HepG2 (cell line): ENCODE data around the gene AANAT. TPM values are rescaled to one million over a fixed set of nuclear protein-coding genes. Genes with fewer than 3 reads are reported as not detected.
A peak's percentile ranks its signal among the peaks of the same experiment; 100 is the strongest.

Source experiments
- ATAC-seq: fragments of 200-7000 bp; cut with Tn5 transposase; 3 replicates; pipeline ENCODE4 v1.9.1; 2020; ENCODE audit warnings: mild to moderate bottlenecking, moderate library complexity
- BruUV-seq: library from RNA; stranded (reverse); fragments of 400-500 nt; replicated peaks from 2 replicates; lab custom pipeline; 2021; lab: Mats Ljungman, UMichigan
- CTCF ChIA-PET: fragments of 300-600 bp; formaldehyde crosslinking; extraction: SDS; loops from one replicate; lab custom pipeline; 2021; ENCODE audit warnings: low total read pairs, inconsistent platforms, low intra/inter-chr PET ratio; lab: Yijun Ruan, JAX
- POLR2A ChIA-PET: fragments of 350-600 bp; sonication (Branson Sonifier 250); formaldehyde crosslinking; loops from one replicate; lab custom pipeline; 2020; ENCODE audit warnings: antibody characterized with exemption, inconsistent platforms; lab: Yijun Ruan, JAX
- DNase-seq: peaks from one replicate; pipeline ENCODE4 v3.0.0-alpha.2; 2015; ENCODE audit warnings: low spot score
- FAIRE-seq: peaks from 3 replicates; lab custom pipeline; 2011; peaks lifted over from hg19 to GRCh38; lab: Jason Lieb, UNC
- H2AFZ ChIP-seq: one replicate; pipeline ENCODE4 v1.6.1; 2011; ENCODE audit warnings: low read length, inconsistent platforms
- H3K27ac ChIP-seq: fragments of 300-600 bp; 3 replicates; pipeline ENCODE4 v1.8.0; 2011; ENCODE audit warnings: mixed run types, mild to moderate bottlenecking, mixed read lengths, low read length, inconsistent platforms; ENCODE audit not compliant: insufficient read depth; ENCODE audit errors: extremely low read length
- H3K27me3 ChIP-seq, 2 experiments: fragments of 200-600 bp in 1 of 2; 2 replicates in 1 of 2; 3 replicates in 1 of 2; pipeline versions ENCODE4 v1.6.0 to v1.8.0; 2011; ENCODE audit warnings: low read length in 2 of 2, mild to moderate bottlenecking in 2 of 2, moderate library complexity in 2 of 2, inconsistent platforms in 1 of 2; ENCODE audit not compliant: insufficient read depth in 2 of 2, control insufficient read depth in 1 of 2
- H3K36me3 ChIP-seq, 2 experiments: fragments of 200-600 bp in 1 of 2; replicated peaks in 1 of 2; 2 replicates in 1 of 2; 3 replicates in 1 of 2; pipeline versions ENCODE4 v1.5.1 to v1.8.0; 2011; ENCODE audit warnings: low read length in 2 of 2, inconsistent platforms in 1 of 2; ENCODE audit not compliant: insufficient read depth in 2 of 2, control insufficient read depth in 1 of 2
- H3K4me1 ChIP-seq: 2 replicates; pipeline ENCODE4 v1.5.1; 2012; ENCODE audit warnings: low read length, inconsistent platforms; ENCODE audit not compliant: insufficient read depth
- H3K4me2 ChIP-seq: 2 replicates; pipeline ENCODE4 v1.6.0; 2011; ENCODE audit warnings: low read depth, low read length, inconsistent platforms
- H3K4me3 ChIP-seq, 3 experiments: fragments of 200-600 bp in 1 of 3; sonication (generic), shearing (Covaris generic) in 1 of 3; replicated peaks in 1 of 3; 2 replicates each; pipeline ENCODE4 v1.5.1; 2011 to 2016; ENCODE audit warnings: low read length in 3 of 3, inconsistent platforms in 2 of 3, low read depth in 2 of 3, mild to moderate bottlenecking in 2 of 3, control low read depth in 1 of 3, mixed read lengths in 1 of 3; ENCODE audit not compliant: insufficient read depth in 1 of 3
- H3K79me2 ChIP-seq: one replicate; pipeline ENCODE4 v1.6.1; 2011; ENCODE audit warnings: low read length, inconsistent platforms; ENCODE audit not compliant: insufficient read depth
- H3K9ac ChIP-seq: 2 replicates; pipeline ENCODE4 v1.6.0; 2011; ENCODE audit warnings: mild to moderate bottlenecking, low read depth, low read length, inconsistent platforms; ENCODE audit not compliant: insufficient read depth
- H3K9me3 ChIP-seq: 2 replicates; pipeline ENCODE4 v1.5.1; 2012; ENCODE audit warnings: mild to moderate bottlenecking, low read length
- H4K20me1 ChIP-seq: 2 replicates; pipeline ENCODE4 v1.6.0; 2011; ENCODE audit warnings: inconsistent platforms, mild to moderate bottlenecking, low read length, moderate library complexity; ENCODE audit not compliant: insufficient read depth
- CCAR2 ChIP-seq: fragments of 200-400 bp; formaldehyde crosslinking; optimal IDR thresholded peaks from 2 replicates; pipeline ENCODE3; 2018; ENCODE audit warnings: low read depth, mild to moderate bottlenecking, low read length, moderate library complexity
- FOXO1 ChIP-seq: sonication (generic); formaldehyde crosslinking; IDR thresholded peaks from 2 replicates; pipeline ENCODE4 v1.4.0; 2020; ENCODE audit warnings: missing genetic modification reagents
- GATAD2A ChIP-seq: IDR thresholded peaks from 2 replicates; pipeline ENCODE4 v1.6.1; 2016
- KDM2A ChIP-seq: sonication (generic); formaldehyde crosslinking; IDR thresholded peaks from 2 replicates; pipeline ENCODE4 v1.4.0; 2020; ENCODE audit warnings: low read depth, missing genetic modification reagents, borderline replicate concordance
- KLF11 ChIP-seq: IDR thresholded peaks from 2 replicates; pipeline ENCODE4 v1.6.1; 2016; ENCODE audit warnings: missing compliant biosample characterization
- MXI1 ChIP-seq: IDR thresholded peaks from 3 replicates; pipeline ENCODE4 v1.6.1; 2012; ENCODE audit warnings: low read depth, low read length, inconsistent platforms, borderline replicate concordance
- NAIF1 ChIP-seq: sonication (generic); formaldehyde crosslinking; IDR thresholded peaks from 2 replicates; pipeline ENCODE4 v1.5.0; 2020; ENCODE audit warnings: mild to moderate bottlenecking, missing genetic modification reagents, borderline replicate concordance
- ZFP82 ChIP-seq: sonication (generic); formaldehyde crosslinking; IDR thresholded peaks from 2 replicates; pipeline ENCODE4 v1.5.1; 2020; ENCODE audit warnings: mild to moderate bottlenecking, missing genetic modification reagents, borderline replicate concordance
- ZNF225 ChIP-seq: sonication (generic); formaldehyde crosslinking; IDR thresholded peaks from 2 replicates; pipeline ENCODE4 v1.4.0; 2020; ENCODE audit warnings: mild to moderate bottlenecking, missing genetic modification reagents
- ZNF354B ChIP-seq: sonication (generic); formaldehyde crosslinking; IDR thresholded peaks from 2 replicates; pipeline ENCODE4 v1.8.0; 2022; ENCODE audit warnings: mild to moderate bottlenecking, missing genetic modification reagents
- ZNF546 ChIP-seq: sonication (generic); formaldehyde crosslinking; conservative IDR thresholded peaks from 2 replicates; pipeline ENCODE4 v1.8.1; 2023; ENCODE audit warnings: mild to moderate bottlenecking, missing genetic modification reagents
- ZNF768 ChIP-seq: sonication (generic); formaldehyde crosslinking; IDR thresholded peaks from 2 replicates; pipeline ENCODE4 v1.4.0; 2020; ENCODE audit warnings: missing genetic modification reagents
- WGBS: methylation state at CpG from one replicate; pipeline ENCODE4 v1.1.6; 2017; ENCODE audit warnings: low lambda C conversion rate; 5-methylcytosine and 5-hydroxymethylcytosine counted together
- in situ Hi-C: cut with HindIII; loops from 2 replicates; pipeline ENCODE4 v1.10.0; 2017; ENCODE audit warnings: low pct_unique_long_range_greater_than_20kb; ENCODE audit not compliant: extremely low pct_ligation_motif_present
- intact Hi-C: fragments of 100-400 bp; cut with micrococcal nuclease; formaldehyde crosslinking; loops from one replicate; pipeline ENCODE4 v1.10.0; 2022; ENCODE audit not compliant: unreplicated experiment
- polyA plus RNA-seq, 8 experiments: library from polyadenylated mRNA; depleted of rRNA in 3 of 8; stranded (reverse) in 7 of 8; unstranded in 1 of 8; fragments of >200 nt; fragmentation: Illumina TruSeq in 4 of 8; extraction: Trizol in 4 of 8; gene quantifications; 2 replicates each; pipeline versions ENCODE4 v1.2.1 to v1.2.3, GENCODE V29; 2011 to 2016; ENCODE audit warnings: low read depth in 4 of 8, missing spikeins in 1 of 8, mixed read lengths in 1 of 8; ENCODE audit not compliant: insufficient read depth in 1 of 8
- total RNA-seq, 5 experiments: library from RNA; depleted of rRNA; stranded (reverse); fragments of >200 nt; fragmentation: Illumina TruSeq; extraction: Trizol; gene quantifications; 2 replicates each; pipeline ENCODE4 v1.2.3, GENCODE V29; 2016; ENCODE audit warnings: low read depth in 1 of 5
- TF ChIP-seq, protein P1 (sequence below): sonication (generic); formaldehyde crosslinking; conservative IDR thresholded peaks from 2 replicates; pipeline ENCODE4 v1.8.0; 2022; ENCODE audit warnings: mild to moderate bottlenecking, moderate library complexity, missing genetic modification reagents
- TF ChIP-seq, protein P2 (sequence below): IDR thresholded peaks from 2 replicates; pipeline ENCODE4 v1.6.1; 2016; ENCODE audit warnings: control low read depth
- TF ChIP-seq, protein P3 (sequence below): sonication (generic); formaldehyde crosslinking; IDR thresholded peaks from 2 replicates; pipeline ENCODE4 v1.5.0; 2020; ENCODE audit warnings: mild to moderate bottlenecking, missing genetic modification reagents, borderline replicate concordance

The AANAT gene
- total and polyA plus RNA-seq, 2 of the 13 experiments (the other 11 are each of a cell fraction or from before 2014, with no cell fraction given) = 0.07 TPM; not detected in 1

GRCh38 chr17:76458580-76459490 is 8.6 kb upstream of the AANAT start:
- no peak overlapping the region for H2AFZ ChIP-seq
- peaks cover 10 to 28% of the 10 kb centered on the region in 2 experiments; a peak in 4 of 5 replicates for H3K27me3 ChIP-seq
- in situ Hi-C loops = no loop called here
- ATAC-seq (peak; percentile 92), FAIRE-seq (peak; percentile 75), DNase-seq (peak; percentile 71)
- intact Hi-C loops = loop anchor here (1.0 kb wide), 1 partner anchor 51 kb away; no protein-coding TSS in a partner anchor
- H3K27ac ChIP-seq = no peak overlapping the region
- H3K4me3 ChIP-seq = no peak overlapping the region
- H3K4me1 ChIP-seq = peaks cover 45% of the 10 kb centered on the region
- no peak overlapping the region for H3K4me2 ChIP-seq
- H3K79me2 ChIP-seq = no peaks in the 10 kb centered on the region
- BruUV-seq = no TSS peak
- WGBS = 10% methylated on average over 7 of the region's 9 CpGs
- CTCF ChIA-PET = interaction anchor here (1.2 to 2.4 kb wide), 3 partner anchors 26 to 50 kb away, joined by 4 to 26 read pairs (median 10); no protein-coding TSS in a partner anchor
- no peaks in the 10 kb centered on the region for H3K9me3 ChIP-seq
- H3K36me3 ChIP-seq = no peaks in the 10 kb centered on the region
- POLR2A ChIA-PET = interaction anchor here (0.7 to 1.7 kb wide), 12 partner anchors 40 to 187 kb away, joined by 3 to 13 read pairs (median 3); partner anchors contain the start of genes PRCD and RHBDF2
- no peak overlapping the region for H3K9ac ChIP-seq
- H4K20me1 ChIP-seq = no peaks in the 10 kb centered on the region
- TF ChIP-seq ZNF354B (CRISPR knock-in tag) = no peak
- TF ChIP-seq CCAR2 = no peak
- 0 out of 2 replicates have a peak, but pooled peaks have one; percentile 17 for TF ChIP-seq ZNF546
- 0 out of 2 replicates have a peak, but pooled peaks have one; percentile 25 for TF ChIP-seq NAIF1 (CRISPR knock-in tag)
- TF ChIP-seq GATAD2A = 0 out of 2 replicates have a peak, but pooled peaks have one; percentile 32
- TF ChIP-seq KDM2A (CRISPR knock-in tag) = peak; percentile 55; the same call in 1 of the 2 replicates
- TF ChIP-seq MXI1 = no peak
- peak; percentile 68; the same call in 1 of the 2 replicates for TF ChIP-seq ZNF768 (CRISPR knock-in tag)
- TF ChIP-seq, protein P1, sequence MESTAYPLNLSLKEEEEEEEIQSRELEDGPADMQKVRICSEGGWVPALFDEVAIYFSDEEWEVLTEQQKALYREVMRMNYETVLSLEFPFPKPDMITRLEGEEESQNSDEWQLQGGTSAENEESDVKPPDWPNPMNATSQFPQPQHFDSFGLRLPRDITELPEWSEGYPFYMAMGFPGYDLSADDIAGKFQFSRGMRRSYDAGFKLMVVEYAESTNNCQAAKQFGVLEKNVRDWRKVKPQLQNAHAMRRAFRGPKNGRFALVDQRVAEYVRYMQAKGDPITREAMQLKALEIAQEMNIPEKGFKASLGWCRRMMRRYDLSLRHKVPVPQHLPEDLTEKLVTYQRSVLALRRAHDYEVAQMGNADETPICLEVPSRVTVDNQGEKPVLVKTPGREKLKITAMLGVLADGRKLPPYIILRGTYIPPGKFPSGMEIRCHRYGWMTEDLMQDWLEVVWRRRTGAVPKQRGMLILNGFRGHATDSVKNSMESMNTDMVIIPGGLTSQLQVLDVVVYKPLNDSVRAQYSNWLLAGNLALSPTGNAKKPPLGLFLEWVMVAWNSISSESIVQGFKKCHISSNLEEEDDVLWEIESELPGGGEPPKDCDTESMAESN (CRISPR knock-in tag) = 0 out of 2 replicates have a peak, but pooled peaks have one; percentile 57
- TF ChIP-seq KLF11 (CRISPR knock-in tag) = 0 out of 2 replicates have a peak, but pooled peaks have one; percentile 61
- TF ChIP-seq, protein P2, sequence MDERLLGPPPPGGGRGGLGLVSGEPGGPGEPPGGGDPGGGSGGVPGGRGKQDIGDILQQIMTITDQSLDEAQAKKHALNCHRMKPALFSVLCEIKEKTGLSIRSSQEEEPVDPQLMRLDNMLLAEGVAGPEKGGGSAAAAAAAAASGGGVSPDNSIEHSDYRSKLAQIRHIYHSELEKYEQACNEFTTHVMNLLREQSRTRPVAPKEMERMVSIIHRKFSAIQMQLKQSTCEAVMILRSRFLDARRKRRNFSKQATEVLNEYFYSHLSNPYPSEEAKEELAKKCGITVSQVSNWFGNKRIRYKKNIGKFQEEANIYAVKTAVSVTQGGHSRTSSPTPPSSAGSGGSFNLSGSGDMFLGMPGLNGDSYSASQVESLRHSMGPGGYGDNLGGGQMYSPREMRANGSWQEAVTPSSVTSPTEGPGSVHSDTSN (CRISPR knock-in tag) = 0 out of 2 replicates have a peak, but pooled peaks have one; percentile 9
- TF ChIP-seq, protein P3, sequence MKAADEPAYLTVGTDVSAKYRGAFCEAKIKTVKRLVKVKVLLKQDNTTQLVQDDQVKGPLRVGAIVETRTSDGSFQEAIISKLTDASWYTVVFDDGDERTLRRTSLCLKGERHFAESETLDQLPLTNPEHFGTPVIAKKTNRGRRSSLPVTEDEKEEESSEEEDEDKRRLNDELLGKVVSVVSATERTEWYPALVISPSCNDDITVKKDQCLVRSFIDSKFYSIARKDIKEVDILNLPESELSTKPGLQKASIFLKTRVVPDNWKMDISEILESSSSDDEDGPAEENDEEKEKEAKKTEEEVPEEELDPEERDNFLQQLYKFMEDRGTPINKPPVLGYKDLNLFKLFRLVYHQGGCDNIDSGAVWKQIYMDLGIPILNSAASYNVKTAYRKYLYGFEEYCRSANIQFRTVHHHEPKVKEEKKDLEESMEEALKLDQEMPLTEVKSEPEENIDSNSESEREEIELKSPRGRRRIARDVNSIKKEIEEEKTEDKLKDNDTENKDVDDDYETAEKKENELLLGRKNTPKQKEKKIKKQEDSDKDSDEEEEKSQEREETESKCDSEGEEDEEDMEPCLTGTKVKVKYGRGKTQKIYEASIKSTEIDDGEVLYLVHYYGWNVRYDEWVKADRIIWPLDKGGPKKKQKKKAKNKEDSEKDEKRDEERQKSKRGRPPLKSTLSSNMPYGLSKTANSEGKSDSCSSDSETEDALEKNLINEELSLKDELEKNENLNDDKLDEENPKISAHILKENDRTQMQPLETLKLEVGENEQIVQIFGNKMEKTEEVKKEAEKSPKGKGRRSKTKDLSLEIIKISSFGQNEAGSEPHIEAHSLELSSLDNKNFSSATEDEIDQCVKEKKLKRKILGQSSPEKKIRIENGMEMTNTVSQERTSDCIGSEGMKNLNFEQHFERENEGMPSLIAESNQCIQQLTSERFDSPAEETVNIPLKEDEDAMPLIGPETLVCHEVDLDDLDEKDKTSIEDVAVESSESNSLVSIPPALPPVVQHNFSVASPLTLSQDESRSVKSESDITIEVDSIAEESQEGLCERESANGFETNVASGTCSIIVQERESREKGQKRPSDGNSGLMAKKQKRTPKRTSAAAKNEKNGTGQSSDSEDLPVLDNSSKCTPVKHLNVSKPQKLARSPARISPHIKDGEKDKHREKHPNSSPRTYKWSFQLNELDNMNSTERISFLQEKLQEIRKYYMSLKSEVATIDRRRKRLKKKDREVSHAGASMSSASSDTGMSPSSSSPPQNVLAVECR (CRISPR knock-in tag) = 0 out of 2 replicates have a peak, but pooled peaks have one; percentile 22
- TF ChIP-seq FOXO1 (CRISPR knock-in tag) = 0 out of 2 replicates have a peak, but pooled peaks have one; percentile 9
- no peak for TF ChIP-seq ZFP82
- peak; percentile 48; the same call in 1 of the 2 replicates for TF ChIP-seq ZNF225
